GM21529 (cell line): ENCODE results near the gene ZNF296.

ENCODE experiments used
- ATAC-seq: cut with Tn5 transposase; IDR thresholded peaks from one replicate; pipeline ENCODE4 v1.9.1; 2021; ENCODE audit not compliant: unreplicated experiment

Gene ZNF296

GRCh38 chr19:45103508-45104319 is 27.4 kb upstream of the ZNF296 start:
- ATAC-seq: no peak

GRCh38 chr19:45103156-45103507 is 26.9 kb upstream of the ZNF296 start:
- ATAC-seq: no peak

- no peak for ATAC-seq
Measured at GRCh38 chr19:45102481-45102880, 26.2 kb upstream of the ZNF296 start.

GRCh38 chr19:45101806-45102205 is 25.5 kb upstream of the ZNF296 start:
- ATAC-seq: no peak

- no peak for ATAC-seq
Measured at GRCh38 chr19:45100846-45101252, 24.6 kb upstream of the ZNF296 start.

GRCh38 chr19:45100201-45100600 is 23.9 kb upstream of the ZNF296 start:
- ATAC-seq: no peak

- no peak for ATAC-seq
Measured at GRCh38 chr19:45099467-45100191, 23.4 kb upstream of the ZNF296 start.

- ATAC-seq: no peak
Measured at GRCh38 chr19:45098521-45099466, 22.5 kb upstream of the ZNF296 start.

GRCh38 chr19:45097776-45098520 is 21.7 kb upstream of the ZNF296 start:
- ATAC-seq: no peak

GRCh38 chr19:45097450-45097775 is 21.1 kb upstream of the ZNF296 start:
- ATAC-seq: no peak

GRCh38 chr19:45096700-45097099 is 20.4 kb upstream of the ZNF296 start:
- ATAC-seq: no peak

GRCh38 chr19:45095496-45096413 is 19.5 kb upstream of the ZNF296 start:
- ATAC-seq: no peak

- ATAC-seq: no peak
Measured at GRCh38 chr19:45094707-45095106, 18.4 kb upstream of the ZNF296 start.

GRCh38 chr19:45094137-45094536 is 17.9 kb upstream of the ZNF296 start:
- ATAC-seq: no peak

GRCh38 chr19:45092747-45093678 is 16.7 kb upstream of the ZNF296 start, which contains the start of gene PPP1R37:
Gene PPP1R37 (plus strand): TSS chr19:45093179. CDS start chr19:45093326, 147 bp downstream.
- peak; percentile 60 for ATAC-seq

- ATAC-seq: peak; percentile 54
Measured at GRCh38 chr19:45091031-45091923, 15.0 kb upstream of the ZNF296 start.

GRCh38 chr19:45090606-45091005 is 14.3 kb upstream of the ZNF296 start:
- no peak for ATAC-seq
